KOPT-K1 (cell line): ENCODE data around the gene ARSB.
A peak's percentile ranks its signal among the peaks of the same experiment; 100 is the strongest.

ENCODE experiments used
- H3K27ac ChIP-seq: fragments of 200-600 bp; sonication (generic); 2 replicates; pipeline ENCODE4 v1.5.1; 2016; ENCODE audit warnings: antibody characterized with exemption, mild to moderate bottlenecking, low read depth, low read length; ENCODE audit not compliant: poor library complexity, severe bottlenecking
- H3K36me3 ChIP-seq: fragments of 200-600 bp; sonication (generic); 2 replicates; pipeline ENCODE4 v1.5.1; 2017; ENCODE audit warnings: antibody characterized with exemption, mild to moderate bottlenecking, low read length, moderate library complexity; ENCODE audit not compliant: insufficient read depth
- H3K9me3 ChIP-seq: fragments of 200-600 bp; sonication (generic); 2 replicates; pipeline ENCODE4 v1.5.1; 2017; ENCODE audit warnings: antibody characterized with exemption, low read length, mild to moderate bottlenecking; ENCODE audit not compliant: insufficient read depth, poor library complexity, severe bottlenecking

Gene ARSB

DNA sequence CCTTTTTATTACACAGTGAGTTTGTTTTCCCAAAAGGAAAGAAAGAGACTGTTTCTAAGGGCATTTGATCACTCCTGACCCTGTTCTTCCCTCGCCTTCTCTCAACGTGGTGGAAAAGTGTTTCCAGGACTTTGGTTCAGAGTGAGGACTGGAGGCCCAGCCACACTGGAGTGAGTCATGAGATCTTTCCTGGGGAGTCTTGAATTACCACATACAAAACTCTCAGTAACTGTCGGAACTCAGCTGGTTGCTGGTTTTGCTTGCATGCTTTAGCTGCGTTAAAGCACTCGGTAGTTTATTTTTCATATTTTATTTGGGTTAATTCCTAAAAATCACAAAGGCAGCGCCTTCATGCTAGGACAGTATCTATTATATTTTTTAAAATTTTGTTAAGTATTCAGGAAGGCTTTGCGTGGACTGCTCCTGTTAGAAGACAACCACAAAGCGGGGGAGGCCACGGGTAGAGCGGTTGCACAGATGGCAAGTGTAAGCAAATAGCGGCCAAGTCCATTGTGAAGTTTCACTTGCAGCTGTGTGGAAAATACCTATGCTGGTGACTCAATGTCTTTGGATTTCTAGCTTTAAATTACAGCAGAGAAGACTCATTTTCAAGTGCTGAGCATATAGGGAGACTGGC lies 77.7 kb downstream of the ARSB start:
- H3K27ac ChIP-seq, result peak overlapping the region; percentile 17
- H3K36me3 ChIP-seq, result no peaks in the 10 kb centered on the region
- no peaks in the 10 kb centered on the region for H3K9me3 ChIP-seq

DNA sequence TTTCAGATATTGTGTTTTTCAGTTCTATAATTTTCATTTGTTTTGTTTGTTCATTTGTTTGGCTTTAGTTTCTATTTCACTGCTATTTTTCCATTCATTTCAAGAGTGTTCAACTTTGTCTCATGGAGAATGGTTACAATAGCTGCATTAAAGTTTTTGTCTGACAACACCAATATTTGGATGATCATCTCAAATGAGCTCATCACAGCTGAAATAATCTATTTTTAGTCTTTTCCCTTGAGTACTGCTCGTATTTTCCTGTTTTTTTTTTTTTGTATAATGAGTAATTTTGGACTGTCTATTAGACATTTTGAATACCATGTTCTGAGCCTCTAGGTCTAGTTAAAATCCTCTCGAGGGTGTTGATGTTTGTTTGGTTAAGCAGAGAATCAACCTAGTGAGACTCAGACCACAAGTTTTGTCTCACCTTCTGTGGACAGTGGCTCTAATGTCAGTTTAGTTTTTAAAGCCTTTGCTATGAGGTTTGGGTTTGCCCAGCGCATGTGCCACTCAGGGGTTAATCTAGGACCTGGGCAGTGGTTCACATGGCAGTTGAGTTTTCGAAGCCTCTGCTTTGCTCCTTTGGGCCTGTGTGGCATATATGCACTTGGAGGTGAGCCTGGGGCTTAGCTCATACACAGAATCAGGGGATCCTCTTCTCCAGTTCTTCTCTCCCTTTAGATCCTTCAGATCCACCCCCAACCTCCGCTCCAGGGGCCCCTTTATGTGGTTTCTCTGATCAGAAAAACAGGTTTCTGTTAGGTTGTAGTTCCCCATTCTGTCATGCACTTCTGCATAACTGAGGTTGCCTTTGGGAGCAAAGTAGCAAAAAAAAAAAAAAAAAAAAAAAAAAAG lies 79.8 kb downstream of the ARSB start:
- H3K9me3 ChIP-seq, result no peaks in the 10 kb centered on the region
- H3K27ac ChIP-seq, result no peak overlapping the region

DNA sequence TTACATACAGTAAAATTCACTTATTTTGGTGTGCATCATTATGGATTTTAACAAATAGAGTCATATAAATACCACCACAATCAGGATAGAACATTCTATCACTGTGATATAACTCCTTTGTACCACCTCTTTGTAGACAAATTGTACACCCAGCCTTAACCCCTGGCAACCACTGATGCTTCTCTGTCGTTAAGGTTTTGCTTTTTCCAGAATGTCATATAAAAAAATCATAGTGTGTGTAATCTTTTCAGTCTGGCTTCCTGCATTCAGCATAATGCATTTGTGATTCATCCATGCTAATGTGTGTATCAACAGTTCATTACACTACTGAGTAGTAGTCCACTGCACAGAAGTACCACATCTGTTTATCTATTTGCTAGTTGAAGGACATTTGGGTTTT lies 81.2 kb downstream of the ARSB start:
- Histone ChIP-seq H3K27ac (no peak overlapping the region), H3K9me3 (peaks cover 11% of the 10 kb centered on the region), H3K36me3 (no peaks in the 10 kb centered on the region)

More for the DNA sequence above, 79.8 kb downstream of the ARSB start:
- H3K36me3 ChIP-seq, result no peaks in the 10 kb centered on the region

DNA sequence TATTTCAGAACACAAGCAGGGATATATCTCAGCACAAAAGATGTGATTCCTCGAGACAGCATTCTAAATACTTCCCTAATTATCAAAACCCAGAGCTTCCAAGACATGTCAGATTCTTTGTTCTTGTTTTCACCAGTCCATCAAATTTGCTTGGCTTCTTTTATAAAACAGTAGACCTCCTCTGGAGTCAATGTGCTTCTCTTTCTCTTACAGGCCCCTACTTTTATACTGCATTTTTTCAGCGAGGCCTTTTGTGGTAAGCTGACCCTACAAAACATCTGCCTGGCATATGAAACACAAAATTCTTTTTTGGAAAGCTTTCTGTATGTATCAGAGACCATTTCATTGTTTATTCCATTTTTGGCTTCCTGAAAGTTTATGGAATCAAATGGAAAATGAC lies 81.8 kb downstream of the ARSB start:
- Histone ChIP-seq H3K9me3 (peaks cover 11% of the 10 kb centered on the region), H3K27ac (no peak overlapping the region), H3K36me3 (no peaks in the 10 kb centered on the region)

DNA sequence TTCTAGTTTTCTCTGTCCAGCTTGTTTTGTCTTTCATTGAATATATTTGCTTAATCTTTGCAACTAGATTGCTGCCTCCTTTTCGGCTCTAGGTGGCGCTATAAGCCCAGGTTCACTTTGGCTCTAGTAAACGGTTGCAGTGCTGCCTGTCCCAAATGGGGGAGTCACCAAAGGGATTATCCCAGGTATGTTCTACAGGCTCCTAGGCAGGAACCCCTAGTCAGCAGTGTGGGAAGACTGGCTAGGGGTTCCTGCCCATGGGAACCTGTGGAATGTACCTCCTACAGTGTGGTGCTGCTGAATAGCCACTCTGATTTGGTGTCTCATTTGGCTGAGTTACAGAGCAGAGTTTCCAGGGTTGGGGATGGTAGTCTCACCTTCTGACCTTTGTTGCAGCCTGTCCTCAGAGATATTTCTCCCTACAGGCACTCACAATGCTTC lies 85.2 kb downstream of the ARSB start:
- H3K27ac ChIP-seq, result no peak overlapping the region
- H3K36me3 ChIP-seq, result no peaks in the 10 kb centered on the region
- H3K9me3 ChIP-seq, result peaks cover 11% of the 10 kb centered on the region

DNA sequence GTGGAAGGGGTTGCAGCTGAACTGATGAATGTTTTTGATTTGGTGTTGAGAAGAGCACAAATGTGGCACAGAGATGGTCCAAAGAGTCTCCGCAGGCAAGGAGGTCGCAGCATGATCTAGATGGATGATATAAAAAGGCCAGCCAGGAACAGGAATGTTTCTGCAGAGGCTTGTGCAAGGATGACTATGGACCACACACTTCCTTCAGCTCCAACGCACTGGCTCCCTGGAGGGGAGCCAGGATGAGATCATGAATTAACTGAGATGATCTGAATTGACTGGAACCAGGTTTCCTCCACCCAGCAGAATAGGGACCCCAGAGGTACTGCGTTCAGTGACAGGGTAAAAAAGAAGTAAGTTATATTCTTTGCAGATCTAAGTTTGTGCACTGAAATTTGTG lies 89.0 kb downstream of the ARSB start:
- H3K27ac ChIP-seq, result no peak overlapping the region
- H3K36me3 ChIP-seq, result no peaks in the 10 kb centered on the region
- peaks cover 18% of the 10 kb centered on the region for H3K9me3 ChIP-seq

DNA sequence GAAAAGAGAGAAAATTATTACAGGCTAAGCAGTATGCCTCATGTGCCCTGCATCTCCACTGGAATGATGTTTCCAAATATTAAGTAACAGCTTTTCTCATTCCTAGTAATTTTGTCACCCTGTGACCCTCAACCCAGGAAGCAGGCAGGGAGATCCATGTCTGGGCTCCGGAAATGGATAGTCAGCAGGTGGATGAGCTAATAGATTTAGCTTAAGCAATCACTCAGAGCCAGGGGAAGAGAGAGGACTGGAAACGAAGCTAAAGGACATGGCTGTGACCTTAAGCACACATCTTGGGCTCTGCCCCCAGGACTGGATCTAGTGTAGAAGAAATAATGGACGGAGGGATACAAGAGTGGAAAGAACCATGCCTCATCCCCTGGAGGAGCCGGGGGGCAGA lies 89.5 kb downstream of the ARSB start:
- H3K9me3 ChIP-seq, result peaks cover 18% of the 10 kb centered on the region
- H3K27ac ChIP-seq, result no peak overlapping the region
- H3K36me3 ChIP-seq, result no peaks in the 10 kb centered on the region

DNA sequence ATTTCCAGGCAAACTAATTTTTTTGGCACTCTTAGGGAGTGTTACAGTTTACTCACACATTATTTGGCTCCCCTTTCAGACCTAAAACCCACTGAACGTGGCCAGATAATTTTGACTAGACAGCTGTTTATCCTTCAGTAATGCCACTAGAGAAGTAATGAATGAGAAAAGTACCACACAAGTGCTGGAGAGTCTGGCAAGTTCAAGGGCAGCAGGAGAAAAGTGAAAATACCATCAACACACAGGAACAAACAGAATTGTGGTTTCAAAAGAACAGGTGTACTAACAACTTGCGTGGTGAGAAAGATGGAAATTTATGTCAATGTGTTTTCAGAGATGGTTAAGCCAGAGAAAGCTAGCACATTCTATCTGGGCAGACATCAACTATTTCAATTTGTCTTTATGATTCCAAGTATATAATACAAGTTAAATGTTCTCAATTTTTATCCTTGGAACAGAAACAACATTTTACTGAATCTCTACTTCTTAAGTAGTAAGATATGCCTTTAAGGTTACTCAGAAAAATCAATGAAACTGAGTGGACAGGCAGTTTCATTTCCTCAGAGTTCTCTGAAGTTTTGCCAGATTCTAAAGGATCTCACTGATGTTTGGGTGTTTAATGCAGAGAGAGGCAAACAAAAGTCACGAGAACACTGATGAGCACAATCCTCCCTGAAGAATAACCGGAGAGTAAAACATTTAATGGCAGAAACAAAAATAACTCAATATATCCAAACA lies 91.0 kb downstream of the ARSB start:
- H3K27ac ChIP-seq, result no peak overlapping the region
- no peaks in the 10 kb centered on the region for H3K36me3 ChIP-seq
- peaks cover 7% of the 10 kb centered on the region for H3K9me3 ChIP-seq

DNA sequence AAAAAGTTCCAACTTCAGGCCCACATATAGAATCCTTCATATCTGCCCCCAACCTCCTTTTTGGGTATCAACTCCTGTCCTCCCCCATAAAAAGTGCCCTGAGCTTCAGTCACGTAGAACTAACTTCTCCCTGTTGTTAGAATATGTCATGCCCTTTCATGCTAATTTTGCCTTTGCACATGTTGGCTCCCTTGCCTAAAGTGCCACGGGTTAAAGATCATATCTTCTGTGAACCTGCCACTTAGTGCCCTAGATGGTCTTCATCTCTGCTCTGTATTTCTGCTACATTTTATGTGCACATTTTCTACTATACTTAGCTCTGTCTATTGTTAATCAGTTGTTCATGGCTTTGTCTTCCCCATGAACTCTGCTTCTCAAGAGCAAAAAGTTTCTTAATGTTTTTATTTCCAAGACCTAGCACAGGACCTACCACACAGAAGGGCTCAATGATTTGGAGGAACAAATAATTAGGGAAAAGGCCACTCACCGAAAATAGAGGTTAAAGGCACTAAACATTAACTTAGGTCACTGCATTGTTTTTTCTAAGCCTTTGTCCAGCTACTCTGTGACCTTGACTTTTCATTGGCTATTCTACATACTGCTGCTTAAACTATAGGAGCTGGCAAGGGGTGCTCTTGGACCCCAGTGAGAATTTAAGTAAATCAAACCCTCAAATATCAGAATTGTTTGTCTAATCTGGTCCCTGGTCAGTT lies 94.3 kb downstream of the ARSB start:
- peaks cover 7% of the 10 kb centered on the region for H3K9me3 ChIP-seq
- no peaks in the 10 kb centered on the region for H3K36me3 ChIP-seq
- H3K27ac ChIP-seq, result no peak overlapping the region

DNA sequence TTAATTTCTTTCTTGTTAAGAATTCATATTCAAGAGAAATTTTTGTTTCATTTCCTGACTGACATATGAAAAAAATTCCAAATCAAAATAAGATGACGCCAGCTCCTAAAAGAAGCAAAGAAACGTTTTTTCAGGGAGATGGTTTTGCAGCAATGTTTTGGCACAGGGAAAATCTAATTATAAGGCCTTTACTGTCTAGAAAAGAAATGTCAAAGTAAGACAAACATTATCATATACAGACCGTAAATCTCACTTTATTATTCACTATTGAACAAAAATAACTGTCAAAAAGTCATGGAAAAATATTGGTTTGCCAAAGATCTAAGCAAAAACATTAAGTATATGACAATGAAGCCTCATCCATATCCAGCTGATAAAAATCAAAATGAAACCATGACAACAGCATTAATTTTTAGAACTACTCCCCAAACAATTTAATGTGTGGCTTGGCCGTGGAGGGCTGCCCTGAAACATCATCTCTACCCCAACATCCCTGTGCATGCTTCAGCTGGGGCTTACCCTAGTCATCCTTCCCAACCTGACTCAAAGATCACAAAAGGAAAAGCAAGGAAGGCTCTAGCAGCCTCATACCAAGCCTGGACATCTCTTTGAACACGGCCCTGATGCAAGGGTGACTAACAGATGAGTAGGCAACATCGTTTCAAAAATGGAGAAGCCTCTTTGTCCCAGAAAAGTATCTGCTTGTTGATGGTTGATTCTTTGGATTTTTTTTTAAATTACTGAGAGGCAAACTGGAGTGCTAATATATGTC lies 95.6 kb downstream of the ARSB start:
- Histone ChIP-seq H3K27ac (no peak overlapping the region), H3K9me3 (peaks cover 7% of the 10 kb centered on the region), H3K36me3 (no peaks in the 10 kb centered on the region)

DNA sequence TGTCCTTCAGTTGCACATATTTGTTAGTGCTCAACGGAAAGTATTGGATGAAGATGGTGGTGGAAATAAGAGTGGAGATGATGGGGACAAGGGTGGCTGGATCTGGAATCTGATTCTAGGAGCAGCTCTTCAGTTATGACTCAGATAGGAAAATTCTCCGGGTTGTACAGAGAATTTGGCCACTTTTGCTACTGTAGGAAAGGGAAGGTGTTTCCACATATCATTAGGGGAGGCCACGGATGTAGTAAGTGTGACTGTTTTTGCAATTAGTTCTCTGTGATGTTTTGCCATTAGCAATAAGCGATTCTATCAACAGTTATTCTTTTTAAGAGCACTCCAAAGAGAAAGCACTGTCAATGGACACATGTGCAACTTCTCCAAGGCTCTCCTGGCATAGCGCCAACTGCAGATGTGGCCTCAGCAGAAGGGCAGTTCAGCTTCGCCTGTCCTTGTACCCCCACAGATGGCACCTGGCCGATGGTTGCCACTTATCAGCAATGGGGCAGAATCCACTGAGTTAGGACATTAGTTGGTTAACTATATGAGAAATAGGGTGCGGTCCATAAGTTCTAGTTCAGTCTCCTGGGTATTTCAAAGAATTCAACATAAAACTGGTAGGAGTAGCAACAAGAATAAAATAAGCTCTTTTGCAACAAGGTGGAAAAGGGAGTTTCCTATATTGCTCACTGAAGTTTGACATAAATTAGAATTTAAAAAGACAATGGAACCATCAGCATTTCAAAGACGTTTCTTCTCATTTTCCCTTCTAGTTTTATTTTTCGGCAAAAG lies 96.3 kb downstream of the ARSB start:
- no peaks in the 10 kb centered on the region for H3K36me3 ChIP-seq
- peaks cover 7% of the 10 kb centered on the region for H3K9me3 ChIP-seq
- H3K27ac ChIP-seq, result no peak overlapping the region

DNA sequence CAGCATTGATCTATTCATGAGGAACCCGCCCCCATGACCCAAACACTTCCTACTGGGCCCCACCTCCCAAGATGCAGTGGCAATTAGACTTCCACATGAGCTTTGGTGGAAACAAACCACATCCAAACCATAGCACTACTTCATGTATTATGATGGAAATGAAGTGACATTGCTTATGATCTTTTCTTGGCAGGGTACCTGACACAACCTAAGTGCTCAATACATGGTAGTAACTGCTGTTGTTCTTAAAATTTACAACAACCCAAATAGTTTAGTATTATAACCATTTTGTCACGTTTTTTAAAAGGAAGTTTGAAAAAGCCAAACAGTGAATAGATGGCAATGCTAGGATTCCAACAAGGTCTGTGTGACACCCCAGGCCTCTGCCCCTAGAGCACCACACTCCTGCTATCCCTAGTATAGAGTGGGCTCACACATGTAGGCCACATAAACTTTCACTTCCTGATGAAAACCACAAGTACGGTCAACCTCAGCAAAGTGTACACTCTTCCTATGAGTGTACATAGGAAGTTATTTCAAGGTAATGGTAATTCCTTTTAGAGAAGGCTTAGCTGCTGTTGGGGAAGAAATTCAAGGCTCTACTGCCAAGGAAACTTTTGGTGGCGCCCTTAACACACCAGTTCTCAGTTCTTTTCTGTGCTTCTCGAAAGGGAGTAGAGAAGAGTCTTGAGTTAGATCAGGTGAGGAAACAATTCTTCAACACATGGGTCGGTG lies 97.6 kb downstream of the ARSB start:
- H3K27ac ChIP-seq, result no peak overlapping the region
- H3K36me3 ChIP-seq, result no peaks in the 10 kb centered on the region
- peaks cover under 1% of the 10 kb centered on the region for H3K9me3 ChIP-seq
